GM19455 (cell line): ENCODE results near the gene OR2W3.

ENCODE experiments used
- ATAC-seq: cut with Tn5 transposase; IDR thresholded peaks from one replicate; pipeline ENCODE4 v1.9.1; 2021; ENCODE audit not compliant: unreplicated experiment

The OR2W3 gene

DNA sequence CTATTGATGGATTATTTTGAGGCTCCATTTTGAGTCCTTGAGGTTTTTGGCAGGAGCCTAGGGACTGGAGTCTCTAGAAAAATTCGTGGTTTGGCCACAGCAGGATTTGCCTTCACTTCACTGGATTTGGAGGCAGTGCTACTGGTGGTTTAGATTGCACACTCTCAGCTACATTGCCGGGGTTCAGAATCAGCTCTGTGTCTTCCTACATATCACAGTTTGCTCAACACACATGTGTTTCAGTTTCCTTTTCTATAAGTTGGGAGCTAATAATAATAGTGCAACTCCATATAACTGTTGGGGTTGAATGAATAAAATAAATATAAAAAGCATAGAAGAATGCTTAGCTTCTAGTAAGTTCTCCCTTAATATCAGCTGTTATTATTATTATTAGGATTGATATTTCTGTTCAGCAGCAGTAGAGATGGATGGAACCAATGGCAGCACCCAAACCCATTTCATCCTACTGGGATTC, at the start of gene OR2W3:
Gene OR2W3 (plus strand): TSS at position 425 of the 475 bp plus-strand sequence. CDS start 0 bp downstream, at position 425.
- ATAC-seq: no peak

DNA sequence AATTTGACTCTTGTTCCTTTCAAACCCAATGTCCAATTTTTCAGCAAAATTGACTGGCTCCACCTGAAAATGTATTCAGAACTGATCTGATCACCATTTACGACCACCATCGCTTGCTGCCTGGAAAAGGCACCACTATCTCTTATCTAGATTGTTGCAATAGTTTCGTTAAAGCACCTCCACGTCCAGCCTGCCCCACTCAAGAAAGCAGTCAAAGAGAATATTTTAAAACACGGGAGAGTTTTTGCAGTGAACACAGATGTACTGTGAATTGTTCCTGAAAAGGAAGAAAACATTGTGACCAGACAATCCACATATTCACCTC, 49.7 kb upstream of the OR2W3 start:
- ATAC-seq: no peak

DNA sequence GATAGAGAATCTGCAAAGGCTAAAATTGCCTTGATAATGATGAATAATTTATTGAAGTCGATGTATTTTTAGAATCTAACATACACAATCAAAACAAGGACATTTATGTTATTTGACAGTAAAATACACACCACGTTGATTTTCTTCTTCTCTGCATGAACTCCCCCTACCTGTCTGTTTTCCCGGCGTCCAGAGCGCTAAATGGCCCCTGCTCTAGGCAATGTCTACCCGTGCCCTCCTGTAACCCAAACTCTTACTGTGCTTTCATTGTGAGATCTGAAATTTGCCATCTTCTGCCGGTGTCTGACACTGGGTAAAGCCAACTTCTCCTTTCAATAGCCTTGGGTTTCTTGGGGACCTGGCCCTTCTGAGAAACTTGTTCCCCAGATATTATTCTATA, 47.0 kb upstream of the OR2W3 start:
- no peak for ATAC-seq

DNA sequence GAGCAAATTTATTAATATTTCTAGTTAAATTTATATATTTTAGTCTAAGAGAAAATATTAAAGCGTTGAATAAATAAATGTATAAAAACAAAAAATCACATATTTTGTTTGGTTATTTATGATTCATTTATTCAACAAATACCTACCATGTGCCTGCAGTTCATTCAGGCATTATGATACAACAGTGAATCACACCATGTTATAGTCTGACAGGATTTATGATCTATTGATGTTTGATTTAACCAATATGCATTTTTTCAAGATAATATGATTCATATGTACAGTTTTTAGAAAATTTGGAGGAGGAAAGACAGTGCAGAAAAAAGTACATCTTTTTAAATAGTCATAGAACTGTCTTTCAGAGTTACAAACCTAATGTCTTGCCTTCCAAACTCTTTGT, 45.8 kb upstream of the OR2W3 start:
- no peak for ATAC-seq

DNA sequence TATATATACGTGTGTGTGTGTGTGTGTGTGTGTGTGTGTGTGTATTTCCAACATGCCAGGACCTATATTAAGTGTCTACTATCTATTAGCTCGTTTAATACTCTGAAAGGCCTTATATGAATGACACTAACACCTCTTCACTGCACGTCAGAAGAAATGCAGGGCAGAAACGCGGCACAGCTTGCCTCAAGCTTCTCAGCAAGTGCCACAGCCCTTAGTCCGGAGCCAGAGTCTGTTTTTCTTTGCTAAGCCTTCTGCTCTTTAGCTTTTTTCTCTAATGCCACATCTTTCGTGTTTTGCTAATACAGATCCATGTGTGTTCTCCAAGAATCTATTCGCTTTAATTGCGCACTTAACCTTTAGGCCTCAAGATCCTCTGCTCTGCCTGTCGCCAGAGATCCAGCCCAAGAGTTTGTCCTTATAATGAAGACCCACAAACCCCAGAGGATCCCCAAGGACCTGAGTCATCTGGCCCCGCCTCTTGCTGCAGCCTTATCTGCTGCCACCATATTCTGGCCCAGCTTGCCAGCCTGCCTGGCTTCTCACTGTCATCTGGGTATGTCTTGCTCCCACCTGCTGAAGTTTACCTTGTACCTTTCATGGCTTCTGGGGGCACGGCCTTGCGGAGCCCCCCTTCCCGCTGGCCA, 40.4 kb upstream of the OR2W3 start:
- ATAC-seq: no peak

DNA sequence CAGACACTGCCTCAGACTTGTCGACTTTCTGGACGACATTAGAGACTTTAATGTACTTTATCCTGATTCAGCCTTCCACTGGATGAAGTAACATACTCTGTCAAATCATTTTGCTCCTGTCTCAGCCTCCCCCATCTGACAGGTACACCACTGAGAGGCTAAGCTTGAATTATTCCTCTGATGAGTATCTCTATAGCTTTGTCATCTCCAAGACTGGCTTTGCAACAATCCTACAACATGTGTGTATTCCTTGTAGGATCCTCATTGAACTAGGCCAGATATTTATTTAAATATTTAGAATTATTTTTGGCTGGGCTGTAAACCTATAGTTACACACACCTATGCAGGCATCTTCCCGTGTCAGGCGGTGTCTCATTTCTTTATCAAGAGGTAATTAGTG, 39.5 kb upstream of the OR2W3 start:
- ATAC-seq: no peak

DNA sequence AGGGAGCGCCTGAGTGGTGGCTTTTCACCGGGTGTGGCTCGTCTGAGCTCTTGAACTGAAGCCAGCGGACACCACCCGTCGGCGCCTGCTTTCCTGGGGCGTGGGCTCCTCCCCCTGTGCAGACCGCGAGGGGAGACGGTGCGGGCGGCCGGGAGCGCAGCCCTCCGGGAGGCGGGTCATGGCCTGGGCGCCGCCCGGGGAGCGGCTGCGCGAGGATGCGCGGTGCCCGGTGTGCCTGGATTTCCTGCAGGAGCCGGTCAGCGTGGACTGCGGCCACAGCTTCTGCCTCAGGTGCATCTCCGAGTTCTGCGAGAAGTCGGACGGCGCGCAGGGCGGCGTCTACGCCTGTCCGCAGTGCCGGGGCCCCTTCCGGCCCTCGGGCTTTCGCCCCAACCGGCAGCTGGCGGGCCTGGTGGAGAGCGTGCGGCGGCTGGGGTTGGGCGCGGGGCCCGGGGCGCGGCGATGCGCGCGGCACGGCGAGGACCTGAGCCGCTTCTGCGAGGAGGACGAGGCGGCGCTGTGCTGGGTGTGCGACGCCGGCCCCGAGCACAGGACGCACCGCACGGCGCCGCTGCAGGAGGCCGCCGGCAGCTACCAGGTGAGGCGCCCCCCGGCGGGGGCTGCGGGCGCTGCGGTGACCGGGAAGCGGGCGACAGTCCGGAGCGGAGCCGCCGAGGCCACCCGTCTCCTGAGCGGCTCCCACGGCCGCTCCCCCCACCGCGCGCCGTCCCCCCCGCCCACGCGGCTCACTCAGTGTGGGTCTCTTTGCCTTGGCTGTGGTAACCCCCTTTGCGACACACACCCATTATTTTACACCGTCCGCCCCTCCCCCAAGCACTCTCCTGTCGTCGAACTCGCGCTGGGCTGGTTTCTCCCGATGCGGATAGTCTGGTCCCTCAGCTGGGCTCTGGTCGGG, 38.1 kb upstream of the OR2W3 start, which contains the start of gene TRIM58:
Gene TRIM58 (plus strand): TSS at position 119 of the 916 bp plus-strand sequence. CDS start 60 bp downstream, at position 179.
- ATAC-seq: no peak

DNA sequence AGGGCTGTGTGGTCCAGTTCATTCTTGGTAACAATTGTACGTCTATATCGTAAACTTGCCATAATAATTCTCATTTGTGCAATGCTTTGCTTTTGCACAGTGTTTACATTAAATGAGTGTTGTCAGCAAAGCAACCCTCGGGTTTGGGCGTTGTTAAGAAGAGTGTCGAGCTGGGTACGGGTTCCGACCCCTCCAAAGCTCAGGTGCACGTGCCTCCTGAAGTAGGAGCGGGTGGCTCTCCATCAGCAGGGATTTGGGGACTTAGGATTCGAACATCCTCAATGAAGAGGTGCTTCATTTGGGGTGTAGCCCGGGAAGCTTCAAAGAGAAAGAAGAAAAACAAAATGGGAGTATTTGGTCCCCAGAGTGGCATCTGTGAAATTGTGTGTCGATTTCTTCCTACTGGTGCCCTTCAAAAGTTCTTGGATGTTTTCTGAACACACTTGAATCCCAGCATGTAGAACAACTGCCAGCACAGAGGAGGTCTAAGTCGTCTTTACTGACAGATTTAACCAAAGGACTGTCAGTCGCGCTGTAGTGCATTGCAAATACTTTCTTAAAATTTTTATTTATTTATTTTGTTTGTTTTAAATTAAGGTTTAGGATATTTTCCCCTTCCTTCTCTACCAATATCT, 37.3 kb upstream of the OR2W3 start:
- no peak for ATAC-seq

DNA sequence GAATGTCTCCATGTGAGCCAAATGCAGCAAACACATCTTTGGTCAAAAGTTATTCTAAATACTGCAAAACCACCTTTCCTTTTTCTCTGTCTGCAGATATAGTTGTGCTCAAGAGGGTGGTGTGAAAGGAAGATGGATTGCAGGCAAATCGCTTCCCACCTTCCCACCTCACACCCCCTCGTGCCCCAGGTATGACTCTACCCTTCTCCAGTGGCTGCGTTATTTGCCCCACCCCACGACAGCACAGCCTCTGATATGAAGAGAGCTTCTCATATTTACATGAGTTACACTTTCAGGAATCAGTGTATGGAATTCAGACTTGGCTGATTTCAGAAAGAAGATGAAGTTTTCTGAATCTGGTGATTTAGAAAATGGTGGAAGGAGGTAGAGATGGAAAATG, 32.6 kb upstream of the OR2W3 start:
- ATAC-seq: no peak

DNA sequence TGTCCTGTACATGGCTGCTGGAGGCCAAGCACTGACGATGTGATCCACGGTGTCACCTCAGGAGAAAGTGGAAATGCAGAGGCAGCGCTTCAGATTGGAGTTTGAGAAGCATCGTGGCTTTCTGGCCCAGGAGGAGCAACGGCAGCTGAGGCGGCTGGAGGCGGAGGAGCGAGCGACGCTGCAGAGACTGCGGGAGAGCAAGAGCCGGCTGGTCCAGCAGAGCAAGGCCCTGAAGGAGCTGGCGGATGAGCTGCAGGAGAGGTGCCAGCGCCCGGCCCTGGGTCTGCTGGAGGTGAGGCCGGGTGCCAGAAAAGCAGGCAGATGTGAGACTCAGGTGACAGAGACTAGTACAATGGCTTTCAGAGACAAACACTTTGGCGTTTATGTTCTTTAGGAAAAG, 30.7 kb upstream of the OR2W3 start:
- ATAC-seq: no peak

DNA sequence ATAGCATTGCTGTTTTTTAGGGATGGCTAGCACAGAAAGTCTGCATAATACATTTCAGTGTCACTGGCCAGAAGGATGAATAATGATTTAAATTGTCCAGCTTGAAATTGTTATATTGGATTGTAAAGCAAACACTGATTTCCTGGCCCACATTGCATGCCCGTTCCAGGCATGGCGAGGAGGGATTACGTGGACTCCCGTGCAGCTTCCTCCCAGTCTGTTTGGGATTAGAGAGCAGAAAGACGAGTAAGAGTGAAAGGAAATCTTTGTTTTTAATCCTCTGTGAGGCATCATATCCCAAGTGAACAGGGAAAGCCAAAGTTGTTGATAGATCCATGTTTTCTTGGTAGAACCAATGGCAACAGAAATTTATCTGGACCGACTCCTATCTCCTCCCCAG, 30.0 kb upstream of the OR2W3 start:
- ATAC-seq: no peak

DNA sequence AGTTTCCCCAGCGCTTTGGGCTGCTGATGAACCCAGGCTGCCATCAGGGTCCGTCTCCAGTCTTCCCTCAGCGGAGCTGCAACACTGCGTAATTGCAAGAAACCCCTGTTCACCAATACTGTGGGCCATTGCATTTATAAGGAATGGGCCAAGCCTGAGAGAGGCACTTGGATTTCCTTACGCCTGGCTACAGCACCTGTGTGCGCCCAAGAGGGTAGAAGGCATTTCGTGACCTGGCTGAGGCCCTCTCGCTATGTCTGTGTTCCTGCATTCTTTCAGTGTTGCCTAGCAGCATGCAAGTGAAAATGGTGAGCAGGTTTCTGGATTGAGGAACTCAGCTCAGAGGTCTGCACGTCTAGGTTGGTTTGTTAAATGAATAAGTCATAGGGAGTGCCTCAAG, 12.0 kb upstream of the OR2W3 start:
- no peak for ATAC-seq

DNA sequence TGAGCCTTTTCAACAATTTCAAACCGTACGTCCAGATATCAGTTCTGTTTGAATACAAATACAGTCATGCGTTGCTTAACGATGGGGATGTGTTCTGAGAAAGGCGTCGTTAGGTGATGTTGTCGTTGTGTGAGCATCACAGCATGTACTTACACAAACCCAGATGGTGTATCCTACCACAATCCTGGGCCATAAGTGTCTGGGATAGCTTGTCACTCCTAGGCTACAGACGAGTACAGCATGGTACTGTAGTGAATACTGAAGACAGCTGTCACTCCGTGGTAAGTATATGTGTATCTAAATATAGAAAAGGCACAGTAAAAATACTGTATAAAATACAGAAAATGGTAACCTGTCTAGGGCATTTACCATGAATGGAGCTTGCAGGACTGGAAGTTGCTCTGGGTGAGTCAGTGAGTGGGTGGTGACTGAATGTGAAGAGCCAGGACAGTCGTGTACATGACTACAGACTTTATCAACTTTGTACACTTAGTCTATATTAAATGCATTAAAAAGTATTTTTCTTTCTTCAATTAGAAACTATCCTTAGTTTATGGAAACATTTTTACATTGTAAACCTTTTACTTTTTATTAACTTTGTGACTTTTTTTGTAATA, 10.5 kb upstream of the OR2W3 start:
- no peak for ATAC-seq

DNA sequence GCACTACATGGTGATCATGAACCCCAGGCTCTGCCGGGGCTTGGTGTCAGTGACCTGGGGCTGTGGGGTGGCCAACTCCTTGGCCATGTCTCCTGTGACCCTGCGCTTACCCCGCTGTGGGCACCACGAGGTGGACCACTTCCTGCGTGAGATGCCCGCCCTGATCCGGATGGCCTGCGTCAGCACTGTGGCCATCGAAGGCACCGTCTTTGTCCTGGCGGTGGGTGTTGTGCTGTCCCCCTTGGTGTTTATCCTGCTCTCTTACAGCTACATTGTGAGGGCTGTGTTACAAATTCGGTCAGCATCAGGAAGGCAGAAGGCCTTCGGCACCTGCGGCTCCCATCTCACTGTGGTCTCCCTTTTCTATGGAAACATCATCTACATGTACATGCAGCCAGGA, 589 bp downstream of the OR2W3 start:
- ATAC-seq: no peak

DNA sequence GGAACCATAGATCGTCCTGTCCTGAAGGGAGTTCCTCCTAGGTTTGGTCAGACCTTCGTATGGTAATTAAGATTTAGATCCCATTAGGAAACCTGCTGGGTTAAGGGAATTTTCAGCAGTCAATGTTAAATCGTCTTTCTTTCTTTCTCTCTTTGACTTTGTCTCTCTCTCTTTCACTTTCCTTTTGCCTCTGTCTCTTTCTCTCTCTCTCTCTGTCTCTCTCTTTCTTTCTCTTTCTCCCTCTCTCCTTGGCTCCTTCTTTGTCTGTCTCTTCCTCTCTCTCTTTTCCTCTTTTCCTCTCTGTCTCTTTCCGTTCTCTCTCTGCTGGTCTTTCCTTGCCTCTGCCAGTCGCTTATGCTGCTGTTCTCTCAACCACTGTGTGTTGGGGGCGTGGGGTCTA, 8.7 kb downstream of the OR2W3 start:
- no peak for ATAC-seq

DNA sequence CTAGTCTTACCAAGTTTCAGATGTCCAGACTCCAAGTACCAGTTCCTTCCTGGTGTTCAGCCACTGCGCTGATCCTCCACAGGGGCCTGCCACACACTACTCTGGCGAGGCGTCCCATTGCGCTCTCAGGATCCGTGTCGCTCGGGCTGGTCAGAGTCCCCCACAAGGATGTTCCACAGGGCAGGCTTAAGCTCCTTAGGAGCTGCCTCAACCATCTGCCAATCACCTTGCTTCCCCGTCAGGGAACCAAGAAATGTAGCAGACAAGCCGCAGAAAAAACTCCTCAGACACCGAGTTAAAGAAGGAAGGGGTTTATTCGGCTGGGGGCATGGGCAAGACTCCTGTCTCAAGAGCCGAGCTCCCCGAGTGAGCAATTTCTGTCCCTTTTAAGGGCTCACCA, 9.8 kb downstream of the OR2W3 start:
- no peak for ATAC-seq

DNA sequence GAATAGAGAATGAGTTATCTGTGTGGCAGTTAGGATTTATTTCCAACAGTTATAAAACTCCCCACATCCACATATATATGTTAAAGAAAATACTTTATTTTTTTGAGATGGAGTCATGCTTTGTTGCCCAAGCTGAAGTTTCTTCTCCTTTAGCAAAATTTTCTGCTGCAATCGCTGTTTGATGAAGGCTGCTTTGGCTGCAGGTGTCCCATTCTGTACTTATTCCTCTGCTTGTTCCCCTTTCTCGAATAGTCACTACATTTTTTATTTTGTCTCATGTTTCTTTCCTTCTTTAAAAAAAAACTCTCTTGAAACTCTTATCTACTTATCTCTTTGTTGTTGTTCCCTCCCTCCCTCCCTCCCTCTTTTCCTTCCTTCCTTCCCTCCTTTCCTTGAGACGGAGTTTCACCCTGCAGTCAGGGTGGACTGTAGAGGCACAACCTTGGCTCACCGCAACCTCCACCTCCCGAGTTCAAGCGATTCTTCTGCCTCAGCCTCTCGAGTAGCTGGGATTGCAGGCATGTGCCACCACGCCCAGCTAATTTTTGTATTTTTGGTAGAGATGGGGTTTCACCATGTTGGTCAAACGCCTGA, 10.6 kb downstream of the OR2W3 start:
- ATAC-seq: no peak

DNA sequence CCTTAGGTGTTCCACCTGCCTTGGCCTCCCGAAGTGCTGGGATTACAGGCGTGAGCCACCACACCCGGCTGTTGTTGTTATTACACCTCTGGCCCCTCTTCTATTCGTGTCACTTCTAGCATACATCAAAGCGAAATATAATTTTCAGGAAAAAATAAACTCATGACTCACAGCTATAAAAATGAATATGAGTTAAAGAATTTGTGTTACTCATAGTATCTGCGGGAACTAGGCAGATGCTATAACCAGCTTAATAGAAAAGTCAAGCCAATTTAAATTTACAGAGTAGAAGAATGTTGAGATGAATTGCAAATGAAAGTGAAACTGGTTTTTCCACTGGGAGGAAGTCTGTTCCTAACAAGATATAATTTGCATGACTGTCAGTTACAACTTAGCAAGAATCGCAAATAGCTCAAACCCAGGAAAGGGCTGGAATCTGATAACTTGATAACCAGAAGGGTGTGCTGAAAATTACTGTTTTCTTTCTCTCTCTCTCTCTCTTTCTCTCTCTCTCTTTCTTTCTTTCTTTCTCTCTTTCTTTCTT, 11.2 kb downstream of the OR2W3 start:
- no peak for ATAC-seq

DNA sequence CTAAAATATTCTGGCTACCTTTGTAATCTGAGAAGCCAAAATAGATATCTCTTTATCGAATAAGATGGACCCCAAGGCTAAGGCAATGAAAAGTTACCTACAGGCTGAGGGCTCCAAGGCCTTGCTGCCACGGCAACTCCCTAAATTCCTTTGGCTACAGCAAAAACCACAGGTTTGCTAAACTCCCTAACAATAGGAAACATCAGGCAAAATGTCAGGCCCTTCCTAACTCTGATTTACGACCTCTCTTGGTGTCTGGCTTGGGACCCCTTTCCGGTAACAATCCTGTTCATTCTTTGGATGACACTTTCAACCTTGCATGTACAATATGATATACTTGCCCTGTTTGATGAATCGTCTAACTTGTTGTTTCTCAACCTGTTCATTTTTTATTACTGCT, 13.4 kb downstream of the OR2W3 start:
- no peak for ATAC-seq

DNA sequence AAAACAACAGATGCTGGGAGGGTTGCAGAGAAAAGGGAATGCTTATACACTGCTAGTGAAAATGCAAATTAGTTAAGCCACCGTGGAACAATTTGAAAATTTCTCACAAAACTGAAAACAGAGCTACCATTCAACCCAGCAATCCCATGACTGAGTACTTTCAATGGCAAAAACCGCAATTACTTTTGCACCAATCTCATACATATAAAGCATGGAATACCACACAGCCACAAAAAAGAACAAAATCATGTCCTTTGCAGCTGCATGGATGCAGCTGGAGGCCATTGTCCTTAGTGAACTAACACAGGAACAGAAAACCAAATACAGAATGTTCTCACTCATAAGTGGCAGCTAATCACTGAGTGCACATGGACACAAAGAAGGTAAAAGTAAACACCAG, 18.4 kb downstream of the OR2W3 start:
- no peak for ATAC-seq
